ENCODE results near the gene IZUMO2.
"Not testable (repeated sequence)": the region's sequence is repeated elsewhere in the genome, so short reads cannot be mapped to it uniquely, and the experiment has no call there.

The IZUMO2 gene

DNA sequence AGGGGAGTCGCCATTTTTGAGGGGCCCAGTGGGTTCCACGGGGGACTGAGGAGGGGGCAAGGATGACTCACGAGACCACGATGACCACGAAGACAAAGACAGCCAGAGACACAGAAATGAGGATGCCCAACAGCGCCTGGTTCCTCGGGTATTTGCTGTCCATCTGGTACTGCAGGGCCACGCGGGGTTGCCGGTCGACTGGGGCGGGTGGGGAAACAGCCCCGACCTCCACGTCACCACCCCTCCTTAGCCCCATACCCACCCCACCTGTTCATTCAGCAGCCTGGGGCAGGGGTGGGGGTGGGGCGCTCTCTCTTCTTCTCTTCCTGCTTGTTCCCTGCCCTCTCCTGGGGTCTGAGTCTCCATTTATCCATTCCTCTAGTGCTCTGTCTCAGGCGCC is 8.6 kb downstream of the IZUMO2 start:
- H3K27ac ChIP-seq: no peak overlapping the region
- TF ChIP-seq, protein P1, sequence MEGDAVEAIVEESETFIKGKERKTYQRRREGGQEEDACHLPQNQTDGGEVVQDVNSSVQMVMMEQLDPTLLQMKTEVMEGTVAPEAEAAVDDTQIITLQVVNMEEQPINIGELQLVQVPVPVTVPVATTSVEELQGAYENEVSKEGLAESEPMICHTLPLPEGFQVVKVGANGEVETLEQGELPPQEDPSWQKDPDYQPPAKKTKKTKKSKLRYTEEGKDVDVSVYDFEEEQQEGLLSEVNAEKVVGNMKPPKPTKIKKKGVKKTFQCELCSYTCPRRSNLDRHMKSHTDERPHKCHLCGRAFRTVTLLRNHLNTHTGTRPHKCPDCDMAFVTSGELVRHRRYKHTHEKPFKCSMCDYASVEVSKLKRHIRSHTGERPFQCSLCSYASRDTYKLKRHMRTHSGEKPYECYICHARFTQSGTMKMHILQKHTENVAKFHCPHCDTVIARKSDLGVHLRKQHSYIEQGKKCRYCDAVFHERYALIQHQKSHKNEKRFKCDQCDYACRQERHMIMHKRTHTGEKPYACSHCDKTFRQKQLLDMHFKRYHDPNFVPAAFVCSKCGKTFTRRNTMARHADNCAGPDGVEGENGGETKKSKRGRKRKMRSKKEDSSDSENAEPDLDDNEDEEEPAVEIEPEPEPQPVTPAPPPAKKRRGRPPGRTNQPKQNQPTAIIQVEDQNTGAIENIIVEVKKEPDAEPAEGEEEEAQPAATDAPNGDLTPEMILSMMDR (conservative IDR thresholded peaks at IDR 0.05): no peak

DNA sequence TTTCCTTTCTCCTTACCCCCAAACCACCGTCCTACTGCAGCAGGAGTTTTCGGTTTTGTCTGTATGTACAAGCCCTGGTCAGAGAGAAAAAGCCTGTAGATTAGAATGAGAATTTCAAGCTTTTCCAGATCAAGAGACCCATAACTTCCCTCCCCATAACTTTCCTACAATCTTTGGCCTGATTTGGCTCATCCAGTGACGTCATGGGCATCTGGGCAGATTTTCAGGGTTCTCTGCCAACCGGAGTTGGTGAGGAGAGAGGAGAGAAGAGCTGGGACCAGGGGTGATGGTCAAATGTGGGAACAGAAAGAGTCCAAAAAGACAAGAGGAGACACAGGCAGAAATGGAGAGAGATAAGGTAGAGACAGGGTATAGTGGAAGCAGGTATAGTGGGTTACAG is 10.5 kb downstream of the IZUMO2 start:
- TF ChIP-seq, protein P1 (conservative IDR thresholded peaks at IDR 0.05): no peak
- H3K27ac ChIP-seq: no peak overlapping the region

DNA sequence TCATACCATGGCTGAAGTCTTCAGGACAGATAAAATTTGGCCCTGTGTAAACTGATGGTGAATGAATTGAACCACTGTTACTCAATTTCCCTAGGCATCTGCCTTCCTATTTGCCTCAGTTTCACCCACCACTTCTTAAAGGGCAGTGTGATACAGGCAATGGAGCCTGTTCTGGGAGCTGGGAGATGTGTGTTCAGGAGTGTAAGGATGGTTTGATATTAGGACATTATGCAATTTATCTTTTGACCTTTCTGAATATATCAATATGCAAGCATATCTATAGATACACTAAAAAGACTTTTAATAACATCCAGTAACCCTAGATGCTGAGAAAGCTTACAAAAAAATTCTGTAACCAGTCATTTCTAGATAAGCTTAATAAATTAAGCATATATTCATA is 14.6 kb downstream of the IZUMO2 start:
- TF ChIP-seq, protein P1 (conservative IDR thresholded peaks at IDR 0.05): no peak

DNA sequence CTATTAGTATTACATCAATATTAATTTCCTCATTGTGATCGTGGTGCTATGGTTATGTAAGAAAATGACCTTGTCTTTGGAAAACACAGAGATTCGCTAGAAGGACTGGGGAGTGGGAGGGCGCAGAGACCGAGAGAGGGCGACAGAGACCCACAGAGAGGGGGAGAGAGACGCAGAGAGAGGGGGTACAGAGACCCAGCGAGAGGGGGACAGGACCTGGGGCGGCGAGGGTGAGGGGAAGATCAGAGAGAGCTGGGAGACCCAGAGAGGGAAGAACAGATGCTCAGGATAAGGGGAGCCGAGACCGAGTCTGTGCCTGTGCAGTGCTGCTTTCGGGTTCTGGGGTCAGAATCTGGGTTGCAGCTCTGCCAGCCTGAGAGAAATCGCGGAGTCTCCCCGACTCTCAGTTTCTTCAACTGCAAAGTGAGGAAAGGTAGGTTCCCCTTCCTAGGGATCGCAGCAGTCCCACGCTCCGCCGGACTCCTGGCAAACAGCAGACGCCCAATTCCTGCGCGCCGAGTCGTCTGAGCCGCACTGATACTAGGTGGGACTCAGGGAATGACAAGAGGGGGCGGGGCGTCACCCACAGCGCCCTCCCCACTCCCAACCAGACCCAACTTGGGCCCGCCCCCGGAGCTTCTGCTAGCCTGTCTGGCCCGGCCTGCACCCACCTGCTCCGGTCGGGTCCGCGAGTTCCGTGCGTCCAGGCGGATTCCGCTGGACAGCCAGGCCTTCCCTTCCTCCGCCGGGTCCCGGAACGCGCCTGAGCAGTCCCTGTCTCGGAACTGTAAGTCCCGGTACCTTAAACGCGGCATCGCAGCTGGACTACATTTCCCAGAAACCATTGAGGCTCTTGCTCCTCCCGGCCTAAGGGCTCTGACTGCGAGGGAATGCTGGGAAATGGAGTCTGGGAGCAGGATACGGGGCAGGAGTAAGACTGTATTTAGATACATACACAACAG is 15.3 kb downstream of the IZUMO2 start:
- TF ChIP-seq, protein P1 (conservative IDR thresholded peaks at IDR 0.05): peak; percentile 94
- peak overlapping the region; percentile 79 for H3K27ac ChIP-seq

More for the DNA sequence above, 14.6 kb downstream of the IZUMO2 start:
- peak overlapping the region; percentile 79 for H3K27ac ChIP-seq

DNA sequence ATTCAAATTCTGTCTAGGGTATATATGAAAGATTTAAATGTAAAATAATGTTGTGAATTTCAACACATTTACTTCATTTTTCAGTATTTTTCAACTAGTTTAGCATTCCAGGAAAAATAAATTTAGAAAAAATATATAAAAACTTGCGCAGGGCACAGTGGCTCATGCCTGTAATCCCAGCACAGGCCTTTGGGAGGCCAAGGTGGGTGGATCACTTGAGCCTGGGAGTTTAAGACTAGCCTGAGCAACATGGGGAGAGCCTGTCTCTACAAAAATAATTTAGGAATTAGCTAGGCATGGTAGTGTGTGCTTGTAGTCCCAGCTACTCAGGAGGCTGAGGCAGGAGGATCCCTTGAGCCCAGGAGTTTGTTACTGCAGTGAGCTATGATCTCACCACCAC is 21.2 kb downstream of the IZUMO2 start:
- TF ChIP-seq, protein P1 (conservative IDR thresholded peaks at IDR 0.05): peak; percentile 21; the same call in 1 of the 2 replicates
- H3K27ac ChIP-seq: peak overlapping the region; percentile 19; the same call in 1 of the 2 replicates

DNA sequence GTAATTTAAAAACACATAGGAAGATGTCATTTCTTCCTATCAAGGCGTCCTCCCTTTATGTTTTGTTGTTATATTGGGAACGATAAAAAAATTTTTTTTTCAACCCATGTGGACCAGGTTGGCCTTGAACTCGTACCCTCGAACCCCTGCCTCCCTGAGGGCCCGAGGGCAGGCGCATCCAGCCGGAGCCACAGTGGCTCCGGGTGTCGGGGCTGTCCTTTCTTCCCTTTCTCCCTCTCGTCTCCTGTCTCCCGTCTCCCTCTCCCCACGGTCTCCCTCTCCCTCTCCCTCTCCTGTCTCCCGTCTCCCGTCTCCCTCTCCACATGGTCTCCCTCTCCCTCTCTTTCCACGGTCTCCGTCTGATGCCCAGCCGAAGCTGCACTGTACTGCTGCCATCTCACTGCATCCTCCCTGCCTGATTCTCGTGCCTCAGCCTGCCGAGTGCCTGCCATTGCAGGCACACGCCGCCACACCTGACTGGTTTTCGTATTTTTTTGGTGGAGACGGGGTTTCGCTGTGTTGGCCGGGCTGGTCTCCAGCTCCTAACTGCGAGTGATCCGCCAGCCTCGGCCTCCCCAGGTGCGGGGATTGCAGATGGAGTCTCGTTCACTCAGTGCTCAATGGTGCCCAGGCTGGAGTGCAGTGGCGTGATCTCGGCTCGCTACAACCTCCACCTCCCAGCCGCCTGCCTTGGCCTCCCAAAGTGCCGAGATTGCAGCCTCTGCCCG is 22.8 kb downstream of the IZUMO2 start:
- H3K27ac ChIP-seq: not testable (repeated sequence)

DNA sequence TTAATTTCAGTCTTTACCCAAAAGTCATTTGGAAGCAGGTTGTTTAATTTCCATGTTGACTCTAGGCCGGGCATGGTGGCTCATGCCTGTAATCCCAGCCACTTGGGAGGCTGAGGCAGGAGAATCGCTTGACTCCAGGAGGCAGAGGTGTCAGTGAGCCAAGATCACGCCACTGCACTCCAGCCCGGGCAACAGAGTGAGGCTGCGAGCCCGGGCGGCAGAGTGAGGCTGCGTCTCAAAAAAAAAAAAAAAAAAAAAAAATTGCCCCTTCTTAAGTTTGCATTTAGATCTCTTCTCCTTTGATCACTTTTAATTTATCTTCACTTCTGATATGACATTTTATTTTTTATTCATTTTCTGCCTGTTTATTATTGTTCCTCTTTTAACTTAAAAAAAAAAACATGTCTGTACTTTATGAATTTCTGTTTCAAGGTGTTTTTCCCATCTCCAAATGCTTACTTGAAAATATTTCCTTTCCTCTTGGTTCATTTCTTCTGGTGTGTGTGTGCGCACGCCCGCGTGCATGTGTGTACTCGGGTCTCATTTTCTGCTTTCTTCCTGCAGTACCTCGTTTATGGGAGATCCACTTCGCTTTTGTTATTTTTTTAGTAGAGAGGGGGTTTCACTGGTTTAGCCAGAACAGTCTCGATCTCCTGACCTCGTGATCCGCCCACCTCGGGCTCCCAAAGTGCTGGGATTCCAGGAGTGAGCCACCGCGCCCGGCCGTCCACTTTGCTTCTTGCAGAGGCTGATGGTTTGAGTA is 26.3 kb downstream of the IZUMO2 start:
- H3K27ac ChIP-seq: peak overlapping the region; percentile 62

DNA sequence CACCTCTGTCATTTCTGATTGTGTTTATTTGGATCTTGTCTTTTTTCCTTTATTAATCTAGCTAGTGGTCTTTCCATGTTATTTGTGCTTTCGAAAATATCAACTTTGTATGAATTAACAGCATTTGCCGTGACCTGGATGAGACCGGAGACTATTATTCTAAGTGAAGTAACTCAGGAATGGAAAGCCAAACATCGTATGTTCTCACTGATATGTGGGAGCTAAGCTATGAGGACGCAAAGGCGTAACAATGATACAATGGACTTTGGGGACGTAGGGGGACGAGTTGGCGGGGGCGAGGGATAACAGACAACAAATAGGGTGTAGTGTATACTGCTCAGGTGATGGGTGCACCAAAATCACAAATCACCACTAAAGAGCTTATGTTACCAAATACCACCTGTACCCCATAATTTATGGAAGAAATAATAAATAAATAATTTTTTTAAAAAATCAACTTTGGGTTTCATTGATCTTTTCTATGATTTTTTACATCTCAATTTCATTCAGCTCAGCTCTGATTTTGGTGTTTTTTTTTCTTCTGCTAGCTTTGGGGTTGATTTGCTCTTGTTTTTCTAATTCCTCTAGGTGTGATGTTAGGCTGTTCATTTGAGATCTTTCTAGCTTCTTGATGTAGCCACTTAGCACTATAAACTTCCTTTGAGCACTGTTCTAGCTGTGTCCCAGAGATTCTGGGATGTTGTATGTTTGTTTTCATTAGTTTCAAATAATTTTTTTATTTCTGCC is 27.1 kb downstream of the IZUMO2 start:
- peak overlapping the region; percentile 62 for H3K27ac ChIP-seq

DNA sequence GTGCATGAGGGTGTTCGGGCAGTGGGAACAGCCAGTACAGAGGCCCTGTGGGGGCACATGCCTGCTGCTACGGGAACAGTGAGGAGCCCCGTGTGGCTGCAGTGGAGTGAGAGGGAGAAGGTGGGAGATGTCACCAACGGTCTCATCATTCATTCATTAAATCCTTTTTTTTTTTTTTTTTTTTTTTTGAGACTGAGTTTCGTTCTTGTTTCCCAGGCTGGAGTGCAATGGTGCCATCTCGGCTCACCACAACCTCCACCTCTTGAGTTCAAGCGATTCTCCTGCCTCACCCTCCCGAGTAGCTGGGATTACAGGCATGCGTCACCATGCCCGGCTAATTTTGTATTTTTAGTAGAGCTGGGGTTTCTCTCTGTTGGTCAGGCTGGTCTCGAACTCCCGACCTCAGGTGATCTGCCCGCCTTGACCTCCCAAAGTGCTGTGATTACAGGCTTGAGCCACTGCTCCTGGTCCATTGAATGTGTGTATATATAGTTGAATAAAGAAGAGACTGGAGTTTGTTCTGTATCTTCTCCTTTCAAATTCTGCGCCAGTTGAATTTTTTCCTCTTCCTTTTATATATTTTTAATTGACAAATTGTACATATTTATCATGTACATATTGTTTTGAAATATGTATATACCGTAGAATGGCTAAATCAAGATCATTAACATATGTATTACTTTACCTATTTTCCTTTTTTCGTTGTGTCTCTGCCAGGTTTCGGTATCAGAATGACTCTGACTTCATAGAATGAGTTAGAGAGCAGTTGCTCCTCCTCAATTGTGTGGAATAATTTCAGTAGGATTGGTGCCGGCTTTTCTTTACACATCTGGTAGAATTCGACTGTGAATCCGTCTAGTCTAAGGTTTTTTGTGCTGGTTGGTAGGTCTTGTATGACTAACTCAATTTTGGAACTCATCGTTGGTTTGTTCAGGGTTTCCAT is 28.0 kb downstream of the IZUMO2 start:
- peak overlapping the region; percentile 62; the same call in 1 of the 2 replicates for H3K27ac ChIP-seq

DNA sequence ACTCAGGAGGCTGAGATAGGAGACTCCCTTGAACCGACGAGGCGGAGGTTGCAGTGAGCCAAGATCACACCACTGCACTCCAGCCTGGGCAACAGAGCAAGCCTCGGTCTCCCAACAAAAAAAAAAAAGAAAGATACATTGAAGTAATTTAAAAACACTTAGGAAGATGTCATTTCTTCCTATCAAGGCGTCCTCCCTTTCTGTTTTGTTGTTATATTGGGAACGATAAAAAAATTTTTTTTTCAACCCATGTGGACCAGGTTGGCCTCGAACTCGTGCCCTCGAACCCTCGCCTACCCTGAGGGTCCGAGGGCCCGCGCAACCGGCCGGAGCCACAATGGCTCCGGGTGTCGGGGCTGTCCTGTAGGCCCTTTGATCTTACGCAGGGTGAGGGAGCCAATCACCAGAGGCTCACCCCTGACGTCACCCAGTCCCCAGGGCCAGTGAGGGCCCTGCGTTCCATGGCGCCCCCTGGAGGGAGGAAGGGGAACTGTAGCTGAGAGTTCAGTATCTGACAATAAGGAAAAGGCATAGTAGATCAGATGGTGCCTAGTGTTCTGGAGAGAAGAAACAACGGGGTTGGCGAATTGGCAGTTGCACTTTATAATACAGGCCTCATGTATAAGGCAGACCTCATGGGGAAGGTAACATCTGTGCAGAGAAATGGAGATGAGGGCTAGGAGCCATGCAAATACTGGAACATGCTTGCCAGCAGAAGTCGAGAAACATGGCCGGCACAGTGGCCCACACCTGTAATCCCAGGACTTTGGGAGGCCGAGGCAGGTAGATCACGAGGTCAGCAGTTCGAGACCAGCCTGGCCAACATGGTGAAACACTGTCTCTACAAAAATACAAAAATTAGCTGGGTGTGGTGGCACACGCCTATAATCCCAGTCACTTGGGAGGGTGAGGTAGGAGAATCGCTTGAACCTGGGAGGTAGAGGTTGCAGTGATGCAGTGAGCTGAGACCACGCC is 29.3 kb downstream of the IZUMO2 start:
- H3K27ac ChIP-seq: peak overlapping the region; percentile 53; the same call in 1 of the 2 replicates

DNA sequence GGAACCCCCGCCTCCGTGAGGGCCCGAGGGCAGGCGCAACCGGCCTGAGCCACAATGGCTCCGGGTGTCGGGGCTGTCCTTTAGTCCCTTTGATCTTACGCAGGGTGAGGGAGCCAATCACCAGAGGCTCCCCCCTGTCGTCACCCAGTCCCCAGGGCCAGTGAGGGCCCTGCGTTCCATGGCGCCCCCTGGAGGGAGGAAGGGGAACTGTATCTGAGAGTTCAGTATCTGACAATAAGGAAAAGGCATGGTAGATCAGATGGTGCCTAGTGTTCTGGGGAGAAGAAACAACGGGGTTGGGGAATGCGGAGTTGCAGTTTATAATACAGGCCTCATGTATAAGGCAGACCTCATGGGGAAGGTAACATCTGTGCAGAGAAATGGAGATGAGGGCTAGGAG is 59.1 kb downstream of the IZUMO2 start:
- H3K27ac ChIP-seq: not testable (repeated sequence)

Measured in VCaP (cell line).